CD4-positive, alpha-beta T cell treated with Interferon gamma for 1 hour (primary cell): ENCODE results near the gene AREL1.

ENCODE experiments used
- DNase-seq: peaks from one replicate; pipeline ENCODE4 v3.0.0-alpha.2; 2020

The AREL1 gene

DNA sequence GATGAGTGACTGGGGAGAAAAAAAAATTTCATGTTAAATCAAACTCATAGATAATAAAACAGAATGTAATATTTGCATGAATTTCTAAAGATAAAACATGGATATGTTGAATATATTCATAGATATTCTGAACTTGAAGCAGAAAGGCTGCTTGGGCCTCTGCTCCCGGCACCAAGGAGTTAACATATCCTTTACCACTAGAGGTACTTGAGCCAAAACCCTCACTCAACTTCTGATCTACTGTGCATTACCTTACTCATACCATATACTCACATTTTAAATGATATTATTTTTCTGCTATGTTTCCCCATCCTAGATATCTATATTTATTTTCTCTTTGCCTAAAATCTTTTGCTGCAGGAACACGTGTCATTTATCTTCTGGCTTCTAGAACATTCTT is 14.9 kb downstream of the AREL1 start:
- no peak for DNase-seq

DNA sequence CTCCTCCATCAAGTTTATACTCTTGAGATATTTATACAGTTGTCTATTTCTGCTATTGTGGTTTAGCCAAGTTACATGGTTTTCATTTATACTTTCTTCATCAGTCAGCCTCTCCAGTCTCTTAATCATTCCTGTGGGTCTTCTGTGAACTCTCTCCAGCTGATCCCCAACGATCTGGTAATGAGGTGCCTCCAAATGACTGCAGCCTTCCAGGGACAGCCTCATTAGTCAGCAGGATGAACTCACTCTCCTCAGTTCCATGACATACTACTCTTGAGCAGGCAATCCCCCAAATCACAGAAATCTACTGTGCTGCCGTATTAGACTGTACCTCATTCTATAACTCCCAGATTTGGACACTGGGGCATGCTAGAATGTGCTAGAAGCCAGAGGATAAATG is 15.3 kb downstream of the AREL1 start:
- DNase-seq, result no peak

DNA sequence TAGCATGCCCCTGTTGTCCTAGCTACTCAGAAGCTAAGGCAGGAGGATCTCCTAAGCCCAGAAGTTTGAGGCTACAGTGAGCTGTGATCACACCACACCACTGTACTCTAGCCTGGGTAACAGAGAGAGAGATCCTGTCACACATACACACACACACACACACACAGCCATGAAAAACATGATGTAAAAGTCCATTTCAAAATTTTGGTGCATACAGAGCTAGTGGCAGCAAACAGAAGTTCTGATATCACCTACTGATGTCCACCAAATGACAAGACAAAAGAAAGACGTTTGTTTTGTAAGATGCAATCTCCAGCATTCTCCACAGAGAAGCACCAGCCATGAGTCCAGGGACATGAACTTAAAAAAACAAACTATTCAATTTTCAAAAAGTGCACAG is 15.9 kb downstream of the AREL1 start:
- no peak for DNase-seq

DNA sequence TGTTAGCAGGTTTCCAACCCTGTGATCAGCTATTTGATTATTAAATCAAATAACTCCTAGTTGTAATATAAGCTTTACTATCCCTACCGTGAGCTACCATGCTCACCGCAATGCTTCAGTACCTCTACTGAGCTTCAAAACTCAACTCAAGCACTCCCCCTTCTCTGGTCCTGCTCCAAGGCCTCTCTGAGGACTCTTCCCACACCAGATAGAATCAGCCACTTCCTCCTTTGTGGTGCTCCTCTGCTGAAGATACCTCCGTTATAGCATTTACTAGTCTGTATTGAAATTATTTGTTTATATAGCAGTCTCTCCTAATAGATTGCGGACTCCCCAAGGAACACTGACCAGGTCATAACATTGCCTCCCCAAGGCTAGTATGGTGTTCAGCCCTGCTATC is 17.5 kb downstream of the AREL1 start:
- no peak for DNase-seq

GRCh38 chr14:74693191-74693590 is 19.7 kb downstream of the AREL1 start:
- no peak for DNase-seq

DNA sequence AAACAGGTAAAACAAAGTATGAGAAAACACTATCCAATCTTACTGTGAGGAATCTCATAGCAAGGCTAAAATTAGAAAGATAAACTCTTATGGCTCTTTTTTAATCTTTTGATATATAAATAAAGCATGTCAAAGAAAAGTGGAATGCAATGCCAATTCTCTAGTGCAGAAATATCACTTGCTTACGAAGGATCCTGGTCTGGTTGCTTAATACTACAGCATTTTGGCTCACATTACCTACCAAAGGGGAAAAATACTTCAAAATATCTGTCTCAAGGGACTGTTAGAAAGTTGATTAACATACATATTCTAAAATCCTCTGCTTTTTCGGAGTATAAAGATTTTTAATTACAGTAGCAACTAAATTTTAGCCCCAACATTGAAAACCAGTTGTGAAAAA is 21.4 kb downstream of the AREL1 start:
- DNase-seq, result no peak

- no peak for DNase-seq
These were observed 26.8 kb downstream of the AREL1 start for GRCh38 chr14:74685921-74686678.

DNA sequence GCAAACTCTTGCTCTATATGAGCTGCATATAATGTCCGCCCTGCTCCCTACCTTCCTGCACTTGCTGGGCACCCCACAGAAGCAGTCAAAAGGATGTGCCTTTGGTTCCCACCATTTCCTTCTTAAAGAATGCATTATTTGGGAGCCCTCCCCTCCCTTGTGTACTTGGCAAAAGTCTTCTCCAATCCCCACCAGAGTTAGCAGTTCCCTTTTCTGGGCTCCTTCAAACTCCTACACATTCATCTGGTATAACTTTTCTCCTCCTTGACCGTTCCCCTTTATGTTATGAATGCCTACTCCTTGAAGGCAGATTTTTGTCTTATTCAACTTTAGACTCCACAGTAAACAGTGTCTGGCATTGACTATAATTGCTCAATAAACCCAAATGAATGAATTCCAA is 27.8 kb downstream of the AREL1 start:
- DNase-seq, result no peak

- peak; percentile 41 for DNase-seq
These were observed 28.4 kb downstream of the AREL1 start for GRCh38 chr14:74684434-74684833.

DNA sequence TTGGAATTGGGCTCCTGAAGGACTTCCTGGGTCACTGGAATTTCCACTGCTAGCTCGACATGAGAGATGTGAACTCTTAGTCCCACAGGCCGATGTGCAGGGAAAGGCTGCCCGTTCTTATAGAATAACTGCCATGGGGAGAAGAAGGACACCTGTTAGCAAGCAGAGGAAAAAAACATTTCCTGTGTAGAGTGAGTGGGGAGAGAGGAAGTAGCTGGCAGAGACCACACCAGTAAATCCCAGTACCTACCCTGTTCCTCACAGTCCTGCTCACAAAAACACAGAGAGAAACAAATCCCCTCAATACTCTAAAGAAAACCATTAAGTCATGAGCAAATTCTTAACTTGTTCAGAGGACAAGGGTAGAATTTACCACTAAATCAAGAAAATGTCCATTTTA is 29.5 kb downstream of the AREL1 start:
- no peak for DNase-seq

DNA sequence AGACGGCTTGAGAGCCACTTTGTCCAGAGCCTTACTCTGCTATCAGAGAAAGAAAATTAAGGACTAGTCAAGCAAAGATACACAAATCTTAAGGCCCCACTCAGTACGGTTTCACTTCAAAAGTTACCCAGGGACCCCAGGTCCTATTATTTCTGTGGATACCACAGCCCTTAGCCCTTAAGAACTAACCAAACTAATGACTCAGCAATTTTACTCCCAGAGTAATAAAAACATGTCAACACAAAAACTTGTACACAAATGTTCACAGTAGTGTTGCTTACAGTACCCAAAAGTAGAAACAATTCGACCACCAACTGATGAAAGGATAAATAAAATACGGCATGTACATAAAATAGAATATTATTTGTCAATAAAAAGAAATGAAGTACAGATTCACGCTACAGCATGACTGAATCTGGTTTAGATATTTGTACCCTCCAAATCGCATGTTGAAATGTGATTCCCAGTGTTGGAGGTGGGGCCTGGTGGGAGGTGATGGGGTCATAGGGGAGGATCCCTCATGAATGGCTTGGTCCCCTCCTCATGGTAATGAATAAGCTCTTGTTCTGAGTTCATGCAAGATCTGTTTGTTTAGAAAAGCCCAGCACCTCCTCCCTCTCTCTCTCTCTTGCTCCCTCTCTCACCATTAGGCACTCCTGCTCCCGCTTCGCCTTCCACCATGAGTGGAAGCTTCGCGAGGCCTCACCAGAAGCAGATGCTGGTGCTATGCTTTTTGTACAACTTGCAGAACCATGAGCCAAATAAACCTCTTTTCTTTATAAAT is 30.5 kb downstream of the AREL1 start:
- no peak for DNase-seq

DNA sequence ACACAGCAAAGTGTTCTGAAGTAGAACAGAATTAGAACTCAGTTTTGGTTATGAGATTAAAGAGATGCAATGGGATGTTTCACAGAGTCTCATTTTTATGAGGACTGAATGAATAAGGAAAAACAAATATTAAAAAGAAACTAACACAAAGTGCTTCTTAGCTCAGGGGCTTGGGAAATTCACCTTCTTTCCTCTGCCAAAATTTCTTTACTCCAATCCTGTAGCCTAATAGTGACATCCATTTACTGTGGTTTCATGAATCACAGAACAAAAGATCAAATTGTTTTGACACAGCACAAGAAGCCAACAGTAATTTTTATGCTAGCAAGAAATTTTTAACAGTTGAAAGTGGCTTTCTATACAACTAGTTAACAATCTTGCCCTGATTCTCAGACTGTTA is 37.7 kb downstream of the AREL1 start:
- no peak for DNase-seq

- DNase-seq, result no peak
These were observed 39.1 kb downstream of the AREL1 start for GRCh38 chr14:74673768-74674167.

- DNase-seq, result no peak
These were observed 41.1 kb downstream of the AREL1 start for GRCh38 chr14:74671789-74672188.

GRCh38 chr14:74670726-74671411 is 42.0 kb downstream of the AREL1 start:
- no peak for DNase-seq

DNA sequence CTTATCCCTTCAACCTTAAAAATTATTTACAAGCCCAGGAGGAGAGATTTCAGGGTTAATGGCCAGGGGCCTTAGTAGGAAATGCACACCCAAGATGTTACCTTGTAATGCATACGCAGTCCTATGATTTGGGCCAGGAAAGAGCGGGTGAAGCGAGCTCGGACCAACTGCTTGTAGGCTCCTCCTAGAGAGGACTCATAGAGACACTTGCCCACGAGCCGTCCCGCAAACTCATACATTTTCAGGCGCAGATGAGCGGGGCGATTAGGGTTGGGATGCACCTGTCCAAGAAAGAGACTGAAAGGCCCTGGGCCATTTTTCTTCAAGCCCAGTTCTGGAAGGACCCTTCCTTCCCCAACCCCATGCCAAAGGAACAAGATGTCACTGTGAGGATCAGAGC is 43.0 kb downstream of the AREL1 start:
- DNase-seq, result no peak

- DNase-seq, result no peak
These were observed 43.6 kb downstream of the AREL1 start for GRCh38 chr14:74669256-74669655.

DNA sequence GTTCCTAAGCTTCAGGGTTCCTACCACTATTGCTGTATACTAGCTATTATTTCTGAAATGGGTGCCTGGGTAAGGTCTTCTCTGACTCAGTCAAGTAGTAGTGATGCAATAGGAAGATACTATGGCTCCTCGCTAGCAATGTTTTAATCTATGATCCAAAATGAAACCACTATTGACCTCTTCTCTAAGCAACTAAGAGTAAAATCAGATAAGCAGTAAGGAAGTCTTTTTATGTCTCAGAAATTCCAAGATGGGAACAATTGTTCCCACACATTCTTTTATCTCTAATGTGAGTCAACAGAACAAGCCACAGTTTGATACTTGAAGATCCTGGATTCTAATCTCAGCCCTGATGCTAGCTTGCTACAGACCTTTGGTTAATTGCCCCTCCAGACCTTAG is 45.1 kb downstream of the AREL1 start:
- no peak for DNase-seq

- no peak for DNase-seq
These were observed 48.2 kb downstream of the AREL1 start for GRCh38 chr14:74664717-74665116.

DNA sequence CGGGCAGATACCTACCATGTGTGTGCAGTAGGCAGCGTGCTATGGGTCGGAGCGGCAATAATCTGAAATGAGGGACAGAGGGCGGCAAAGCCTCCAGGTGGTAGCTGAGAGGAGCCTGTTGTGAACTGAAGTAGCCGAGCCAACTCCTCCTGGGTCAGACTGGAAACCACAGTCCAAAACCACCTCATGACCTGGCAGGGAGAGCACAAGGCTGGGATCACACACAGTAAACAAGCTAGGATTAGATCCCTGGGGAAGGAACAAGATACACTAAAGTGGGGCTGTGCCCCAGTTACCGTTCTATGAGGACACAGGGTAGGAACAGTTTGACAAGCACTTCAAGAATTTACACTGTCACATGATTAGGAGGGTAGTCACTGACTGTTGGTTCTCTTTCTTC is 49.0 kb downstream of the AREL1 start:
- DNase-seq, result no peak

DNA sequence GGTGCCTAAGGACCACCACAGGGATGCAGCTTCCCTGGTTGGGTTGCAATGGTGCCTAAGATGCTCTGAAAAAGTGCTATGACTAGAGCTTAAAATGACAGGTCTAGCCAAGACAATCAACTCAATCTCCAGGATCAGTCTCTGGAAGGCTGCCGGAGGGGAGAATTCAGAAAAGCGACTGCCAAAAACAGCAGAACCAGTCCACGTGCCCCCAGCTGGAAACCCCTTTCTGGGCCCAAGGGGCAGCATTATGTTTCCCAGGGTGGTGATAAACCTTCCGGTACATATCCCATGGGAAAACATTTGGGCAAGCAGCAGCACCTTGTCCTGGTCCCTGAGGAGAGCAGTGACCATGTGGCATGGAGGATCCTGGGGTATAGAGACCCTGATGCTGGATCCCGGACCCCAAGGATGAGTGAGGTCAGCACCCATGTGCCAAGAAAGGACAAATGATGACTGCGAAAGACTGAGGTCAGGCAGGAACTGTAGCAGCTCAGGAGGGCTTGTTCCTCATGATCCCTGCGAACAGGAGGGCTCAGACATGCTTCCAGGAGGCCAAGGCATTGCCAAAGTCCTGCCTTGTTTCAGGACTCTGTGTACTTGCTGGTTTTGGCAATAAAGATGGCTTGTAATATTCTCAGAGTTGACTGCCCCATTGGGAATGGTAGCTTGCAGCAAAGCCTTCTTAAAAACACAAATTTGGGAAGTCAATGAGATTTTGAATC is 51.0 kb downstream of the AREL1 start:
- DNase-seq, result no peak

GRCh38 chr14:74660863-74661262 is 52.0 kb downstream of the AREL1 start:
- DNase-seq, result no peak

- no peak for DNase-seq
These were observed 52.7 kb downstream of the AREL1 start for GRCh38 chr14:74660167-74660566.
